NCI-H1417 treated with DMSO at 0.1 percent for 48 hours (cell line): Measurements from ENCODE around the gene SNRPA.
"Not testable (repeated sequence)": the region's sequence is repeated elsewhere in the genome, so short reads cannot be mapped to it uniquely, and the experiment has no call there.

Experiments used
- DNase-seq: peaks from one replicate; lab custom pipeline; 2025; lab: John Stamatoyannopoulos, UW

The SNRPA gene

GRCh38 chr19:40747536-40747935 is 3.5 kb upstream of the SNRPA start:
- no peak for DNase-seq

- DNase-seq, result peak; percentile 95
Observed at GRCh38 chr19:40750058-40750873, 737 bp upstream of the SNRPA start, which contains the start of gene ACTMAP. ACTMAP (minus strand) TSS chr19:40750477; CDS start chr19:40749803, 674 bp downstream.

- no peak for DNase-seq
Observed at GRCh38 chr19:40752257-40752781, 1.3 kb downstream of the SNRPA start.

GRCh38 chr19:40754611-40755247 is 3.7 kb downstream of the SNRPA start:
- DNase-seq, result no peak

- no peak for DNase-seq
Observed at GRCh38 chr19:40755248-40755624, 4.2 kb downstream of the SNRPA start.

- DNase-seq, result no peak
Observed at GRCh38 chr19:40755791-40756190, 4.8 kb downstream of the SNRPA start.

GRCh38 chr19:40756502-40757110 is 5.6 kb downstream of the SNRPA start:
- no peak for DNase-seq

- no peak for DNase-seq
Observed at GRCh38 chr19:40758491-40758890, 7.5 kb downstream of the SNRPA start.

GRCh38 chr19:40759352-40759751 is 8.3 kb downstream of the SNRPA start:
- DNase-seq, result no peak

- DNase-seq, result no peak
Observed at GRCh38 chr19:40762754-40763470, 11.9 kb downstream of the SNRPA start.

GRCh38 chr19:40763526-40763925 is 12.5 kb downstream of the SNRPA start:
- no peak for DNase-seq

GRCh38 chr19:40763963-40764362 is 13.0 kb downstream of the SNRPA start:
- no peak for DNase-seq

GRCh38 chr19:40766385-40766784 is 15.4 kb downstream of the SNRPA start:
- DNase-seq, result not testable (repeated sequence)

- no peak for DNase-seq
Observed at GRCh38 chr19:40768869-40769268, 17.9 kb downstream of the SNRPA start.

- DNase-seq, result not testable (repeated sequence)
Observed at GRCh38 chr19:40771101-40771862, 20.3 kb downstream of the SNRPA start.

- no peak for DNase-seq
Observed at GRCh38 chr19:40774916-40775631, 24.1 kb downstream of the SNRPA start, which contains the start of gene MIA. MIA (plus strand) TSS chr19:40775521; CDS start chr19:40775543, 22 bp downstream.

GRCh38 chr19:40775632-40776022 is 24.6 kb downstream of the SNRPA start:
- DNase-seq, result no peak

- no peak for DNase-seq
Observed at GRCh38 chr19:40776364-40776763, 25.4 kb downstream of the SNRPA start.

- DNase-seq, result peak; percentile 48
Observed at GRCh38 chr19:40776932-40777644, 26.1 kb downstream of the SNRPA start.

GRCh38 chr19:40777645-40777936 is 26.6 kb downstream of the SNRPA start:
- DNase-seq, result no peak
